Natural killer cell (primary cell): Measurements from ENCODE around the gene AP3S2. TPM values are rescaled to one million over a fixed set of nuclear protein-coding genes. Genes with fewer than 3 reads are reported as not detected.

Experiments
- ATAC-seq, 3 donors: fragments of 150-1000 bp in 2 of 3; fragments of 200-7000 bp in 1 of 3; cut with Tn5 transposase; 1 replicate in 1 of 3; 2 replicates in 2 of 3; pipeline ENCODE4 v1.10.0; 2021; ENCODE audit warnings: mild to moderate bottlenecking in 2 of 3, moderate library complexity in 2 of 3
- DNase-seq, 2 donors: peaks; one replicate each; pipeline versions ENCODE4 v3.0.0 to v3.0.0-alpha.2; 2013 to 2021; ENCODE audit warnings: mixed read lengths in 1 of 2
- H3K27ac ChIP-seq: one replicate; pipeline ENCODE4 v1.5.1; 2013; ENCODE audit warnings: mild to moderate bottlenecking, low read length
- H3K27me3 ChIP-seq: one replicate; pipeline ENCODE4 v1.6.1; 2013; ENCODE audit warnings: low read length; ENCODE audit not compliant: control insufficient read depth, insufficient read depth
- H3K36me3 ChIP-seq: one replicate; pipeline ENCODE4 v1.6.1; 2013; ENCODE audit warnings: low read length; ENCODE audit not compliant: control insufficient read depth, insufficient read depth
- H3K4me1 ChIP-seq: one replicate; pipeline ENCODE4 v1.6.1; 2013; ENCODE audit warnings: low read length; ENCODE audit not compliant: control insufficient read depth, insufficient read depth
- H3K4me3 ChIP-seq: one replicate; pipeline ENCODE4 v1.5.1; 2013; ENCODE audit warnings: low read length
- H3K9me3 ChIP-seq: one replicate; pipeline ENCODE4 v1.6.1; 2013; ENCODE audit warnings: low read length; ENCODE audit not compliant: control insufficient read depth, insufficient read depth
- H3K27ac Mint-ChIP-seq, 2 donors: one replicate each; pipeline ENCODE4 v1.8.0; 2022; ENCODE audit warnings: mild to moderate bottlenecking in 2 of 2, mixed read lengths in 2 of 2, moderate library complexity in 1 of 2
- H3K27me3 Mint-ChIP-seq, 2 donors: one replicate each; pipeline ENCODE4 v1.8.0; 2022; ENCODE audit warnings: low read depth in 2 of 2, mixed read lengths in 2 of 2
- H3K36me3 Mint-ChIP-seq: one replicate; pipeline ENCODE4 v1.8.0; 2022; ENCODE audit warnings: mixed read lengths
- H3K4me1 Mint-ChIP-seq, 2 donors: one replicate each; pipeline ENCODE4 v1.8.0; 2022; ENCODE audit warnings: mixed read lengths in 2 of 2
- H3K4me3 Mint-ChIP-seq: one replicate; pipeline ENCODE4 v1.8.0; 2022; ENCODE audit warnings: mild to moderate bottlenecking, moderate library complexity, mixed read lengths
- H3K9me3 Mint-ChIP-seq, 2 donors: one replicate each; pipeline ENCODE4 v1.8.0; 2022; ENCODE audit warnings: mixed read lengths in 2 of 2
- WGBS: methylation state at CpG from one replicate; pipeline ENCODE4 v1.1.7; 2013; ENCODE audit warnings: missing lambda C conversion rate; ENCODE audit not compliant: insufficient coverage; 5-methylcytosine and 5-hydroxymethylcytosine counted together
- intact Hi-C: fragments of 100-400 bp; cut with micrococcal nuclease; formaldehyde crosslinking; loops from one replicate; pipeline ENCODE4 v1.14.2; 2022
- total RNA-seq, 4 donors: library from RNA; stranded (reverse); fragments of 120-200 nt in 1 of 4; gene quantifications; one replicate each; pipeline versions ENCODE4 v1.2.3 to v1.2.4, GENCODE V29; 2013 to 2022
- TF ChIP-seq, protein P1 (sequence below): fragments of 200-600 bp; IDR thresholded peaks from one replicate; pipeline ENCODE4 v1.8.0; 2022; ENCODE audit warnings: antibody characterized with exemption

AP3S2 gene
- total RNA-seq, 3 donors from 2014 or later (not counting 1 experiment from before 2014, with no cell fraction given), result 28.4 to 38.2 (median 36.8) TPM

GRCh38 chr15:89828281-89829145, 65.3 kb downstream of the AP3S2 start:
- Mint-ChIP-seq H3K27me3 (peaks cover 0 to 4% of the 10 kb centered on the region in 2 donors), H3K27ac (no peak overlapping the region), H3K9me3 (no peaks in the 10 kb centered on the region), H3K4me1 (peaks cover 0 to 17% of the 10 kb centered on the region in 2 donors), H3K36me3 (no peaks in the 10 kb centered on the region), H3K4me3 (no peak overlapping the region)
- H3K27me3 ChIP-seq, result no peaks in the 10 kb centered on the region
- DNase-seq (no peak), ATAC-seq (no peak)
- WGBS, result 82% methylated on average over 14 of the region's 17 CpGs
- H3K4me1 ChIP-seq, result peaks cover 25% of the 10 kb centered on the region
- TF ChIP-seq, protein P1, sequence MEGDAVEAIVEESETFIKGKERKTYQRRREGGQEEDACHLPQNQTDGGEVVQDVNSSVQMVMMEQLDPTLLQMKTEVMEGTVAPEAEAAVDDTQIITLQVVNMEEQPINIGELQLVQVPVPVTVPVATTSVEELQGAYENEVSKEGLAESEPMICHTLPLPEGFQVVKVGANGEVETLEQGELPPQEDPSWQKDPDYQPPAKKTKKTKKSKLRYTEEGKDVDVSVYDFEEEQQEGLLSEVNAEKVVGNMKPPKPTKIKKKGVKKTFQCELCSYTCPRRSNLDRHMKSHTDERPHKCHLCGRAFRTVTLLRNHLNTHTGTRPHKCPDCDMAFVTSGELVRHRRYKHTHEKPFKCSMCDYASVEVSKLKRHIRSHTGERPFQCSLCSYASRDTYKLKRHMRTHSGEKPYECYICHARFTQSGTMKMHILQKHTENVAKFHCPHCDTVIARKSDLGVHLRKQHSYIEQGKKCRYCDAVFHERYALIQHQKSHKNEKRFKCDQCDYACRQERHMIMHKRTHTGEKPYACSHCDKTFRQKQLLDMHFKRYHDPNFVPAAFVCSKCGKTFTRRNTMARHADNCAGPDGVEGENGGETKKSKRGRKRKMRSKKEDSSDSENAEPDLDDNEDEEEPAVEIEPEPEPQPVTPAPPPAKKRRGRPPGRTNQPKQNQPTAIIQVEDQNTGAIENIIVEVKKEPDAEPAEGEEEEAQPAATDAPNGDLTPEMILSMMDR, result no peak
- peaks cover 9% of the 10 kb centered on the region for H3K36me3 ChIP-seq
- no peak overlapping the region for H3K27ac ChIP-seq
- no peak overlapping the region for H3K4me3 ChIP-seq
- intact Hi-C loops, result no loop called here
- H3K9me3 ChIP-seq, result no peaks in the 10 kb centered on the region

DNA sequence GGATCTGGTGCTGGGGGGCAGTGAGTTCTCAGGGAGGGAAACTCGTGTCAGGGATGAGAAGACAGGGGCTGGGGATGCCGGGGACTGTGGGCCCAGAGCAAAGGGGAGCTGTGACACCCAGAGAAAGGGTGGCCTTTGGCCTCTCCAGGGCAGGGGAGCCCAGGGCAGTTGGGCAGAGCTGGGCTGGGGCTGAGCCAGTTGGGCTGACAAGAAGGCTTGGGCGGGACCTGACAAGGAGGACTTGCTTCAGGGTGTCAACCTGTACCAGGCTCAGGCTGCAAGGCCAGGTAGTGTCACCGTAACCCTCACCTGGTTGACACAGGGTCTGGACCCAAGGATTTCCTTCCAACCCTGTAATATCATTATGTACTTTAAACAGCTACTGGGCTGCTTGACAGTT, 66.0 kb downstream of the AP3S2 start:
- Mint-ChIP-seq H3K27ac (peak overlapping the region in 1 of 2 donors; percentile 52), H3K27me3 (peaks cover 0 to 4% of the 10 kb centered on the region in 2 donors), H3K4me3 (no peak overlapping the region), H3K36me3 (no peaks in the 10 kb centered on the region), H3K9me3 (no peaks in the 10 kb centered on the region), H3K4me1 (peaks cover 0 to 17% of the 10 kb centered on the region in 2 donors)
- H3K4me1 ChIP-seq, result peaks cover 29% of the 10 kb centered on the region
- H3K9me3 ChIP-seq, result no peaks in the 10 kb centered on the region
- H3K4me3 ChIP-seq, result no peak overlapping the region
- TF ChIP-seq, protein P1, result no peak
- H3K27me3 ChIP-seq, result no peaks in the 10 kb centered on the region
- peaks cover 3% of the 10 kb centered on the region for H3K36me3 ChIP-seq
- intact Hi-C loops, result no loop called here
- WGBS, result 97% methylated on average over 4 of the region's 4 CpGs
- DNase-seq, result no peak
- no peak for ATAC-seq
- H3K27ac ChIP-seq, result no peak overlapping the region

GRCh38 chr15:89826671-89827655, 66.8 kb downstream of the AP3S2 start:
- TF ChIP-seq, protein P1, result no peak
- ATAC-seq (peak in 1 of 3 donors; percentile 58), DNase-seq (no peak)
- H3K4me3 Mint-ChIP-seq, result no peak overlapping the region
- no peaks in the 10 kb centered on the region for H3K9me3 Mint-ChIP-seq
- no peak overlapping the region for H3K27ac ChIP-seq
- H3K4me3 ChIP-seq, result no peak overlapping the region
- peaks cover 0 to 17% of the 10 kb centered on the region in 2 donors for H3K4me1 Mint-ChIP-seq
- no peaks in the 10 kb centered on the region for H3K9me3 ChIP-seq
- H3K36me3 ChIP-seq, result no peaks in the 10 kb centered on the region
- peaks cover 34% of the 10 kb centered on the region for H3K4me1 ChIP-seq
- H3K27ac Mint-ChIP-seq, result peak overlapping the region in 1 of 2 donors; percentile 52
- peaks cover 0 to 9% of the 10 kb centered on the region in 2 donors for H3K27me3 Mint-ChIP-seq
- 87% methylated on average over 13 of the region's 13 CpGs for WGBS
- H3K27me3 ChIP-seq, result no peaks in the 10 kb centered on the region
- intact Hi-C loops, result no loop called here
- H3K36me3 Mint-ChIP-seq, result no peaks in the 10 kb centered on the region
